NCI-H2081 (cell line): Measurements from ENCODE around the gene NME3.
"Not testable (repeated sequence)": the region's sequence is repeated elsewhere in the genome, so short reads cannot be mapped to it uniquely, and the experiment has no call there.

Source experiments
- DNase-seq, 2 experiments: peaks; one replicate each; lab custom pipeline; 2025; lab: John Stamatoyannopoulos, UW

The NME3 gene

DNA sequence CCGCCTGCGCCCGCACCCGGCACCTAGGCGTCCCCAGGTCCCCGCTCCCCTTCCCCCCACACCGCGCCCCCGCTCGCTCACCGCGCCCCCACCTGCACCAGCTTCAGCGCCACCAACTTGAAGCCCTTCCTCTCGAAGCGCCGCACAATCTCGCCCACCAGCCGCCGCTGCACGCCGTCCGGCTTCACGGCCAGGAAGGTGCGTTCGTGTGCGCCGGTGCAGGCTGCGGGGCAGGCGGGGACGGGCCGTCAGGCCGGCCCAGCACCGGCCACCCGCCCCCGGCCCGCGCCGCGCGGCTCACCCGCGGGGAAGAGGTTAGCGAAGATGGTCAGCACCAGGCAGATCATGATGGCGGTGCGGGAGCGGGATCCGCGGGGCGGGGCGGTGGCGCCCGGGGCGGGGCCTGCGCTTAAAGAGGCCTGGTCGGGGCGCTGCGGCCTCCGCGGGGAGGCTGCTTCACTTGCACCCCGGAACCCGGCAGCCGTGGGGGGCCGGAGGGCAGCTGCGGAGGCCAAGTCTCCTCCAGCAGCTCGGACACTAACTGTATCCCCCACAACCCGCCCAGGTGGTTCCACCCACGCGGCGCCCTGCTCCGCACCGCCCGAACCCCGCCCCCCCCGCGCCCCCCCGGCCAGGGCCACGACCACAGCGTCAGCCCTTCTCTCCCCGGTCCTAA lies at the start of gene NME3:
Gene NME3, minus strand, starts transcription at position 356 of the 676 bp plus-strand sequence. Its CDS starts 9 bp downstream, at position 347.
- DNase-seq, result peak; percentile 39 to 58

DNA sequence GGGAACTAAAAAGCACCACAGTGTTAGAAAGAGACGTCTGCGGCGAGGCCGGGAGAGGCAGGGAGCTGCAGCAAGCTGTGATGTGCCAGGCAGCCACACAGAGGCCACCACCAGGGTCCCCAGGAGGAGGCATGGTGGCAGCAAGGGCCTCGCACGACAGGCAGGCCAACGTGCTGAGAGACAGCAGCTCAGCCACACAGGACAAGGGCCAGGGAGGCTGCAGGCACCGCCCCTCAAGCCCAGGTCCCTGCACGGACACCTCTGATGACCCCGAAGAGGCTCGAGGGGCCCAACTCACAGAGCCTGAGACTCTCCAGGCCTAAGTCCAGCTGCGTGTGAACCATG lies 49.6 kb upstream of the NME3 start:
- no peak for DNase-seq

DNA sequence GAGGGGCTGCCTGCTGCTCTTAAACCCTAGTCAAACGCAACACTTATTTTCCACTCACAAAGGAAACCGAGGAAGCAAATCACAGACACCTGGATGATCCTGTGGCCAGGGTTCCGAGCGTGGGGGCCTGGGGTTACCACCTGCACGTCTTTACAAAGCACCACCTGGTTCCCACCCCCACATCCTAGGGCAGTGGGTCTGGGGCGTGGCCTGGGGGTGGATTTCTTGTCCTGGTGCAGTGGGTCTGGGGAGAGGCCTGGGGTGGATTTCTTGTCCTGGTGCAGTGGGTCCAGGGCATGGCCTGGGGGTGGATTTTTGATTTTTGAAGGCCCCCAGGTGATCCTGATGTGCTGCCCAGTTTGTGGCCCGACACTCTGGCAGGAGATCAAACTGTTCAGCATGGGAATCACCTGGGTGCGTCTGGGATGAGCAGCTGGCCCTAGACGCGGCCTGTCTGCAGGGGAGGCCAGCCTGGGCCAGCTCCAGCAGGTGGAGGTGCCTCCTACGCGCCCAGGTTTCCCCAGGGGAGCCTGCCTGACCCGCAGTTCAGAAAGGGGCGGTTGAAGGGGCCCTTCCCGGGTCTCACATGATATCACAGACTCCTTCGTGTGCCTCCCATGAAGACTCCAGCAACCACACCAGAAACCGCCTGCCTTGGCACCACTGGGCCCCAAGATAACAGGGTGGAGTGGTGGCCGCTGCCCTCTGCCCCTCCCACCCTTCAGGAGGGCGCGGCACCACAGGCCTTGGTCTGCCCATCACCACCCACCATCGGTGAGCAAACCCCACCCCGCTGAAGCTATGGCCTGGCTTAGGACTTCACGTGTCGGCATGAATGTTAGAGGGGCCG lies 49.0 kb upstream of the NME3 start:
- DNase-seq, result no peak

DNA sequence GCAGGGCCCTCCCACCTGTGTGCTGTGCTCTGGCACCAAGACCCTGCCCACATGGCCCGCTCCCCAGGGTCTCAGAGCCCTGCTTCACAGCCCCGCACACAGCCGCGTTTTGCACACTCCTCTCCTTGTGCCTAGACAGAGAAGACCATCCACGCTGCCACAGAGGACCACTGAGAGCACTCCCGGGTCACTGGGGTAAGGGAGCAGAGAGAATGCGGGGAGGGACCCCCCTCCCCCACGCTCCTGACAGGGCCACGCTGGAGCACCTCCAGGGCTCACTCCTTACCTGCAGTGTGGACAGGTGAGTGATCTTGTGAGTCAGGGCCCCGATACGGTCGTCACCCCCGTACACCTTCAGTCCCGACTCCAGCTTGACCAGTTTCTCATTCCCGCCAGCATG lies 48.3 kb upstream of the NME3 start:
- DNase-seq, result no peak

DNA sequence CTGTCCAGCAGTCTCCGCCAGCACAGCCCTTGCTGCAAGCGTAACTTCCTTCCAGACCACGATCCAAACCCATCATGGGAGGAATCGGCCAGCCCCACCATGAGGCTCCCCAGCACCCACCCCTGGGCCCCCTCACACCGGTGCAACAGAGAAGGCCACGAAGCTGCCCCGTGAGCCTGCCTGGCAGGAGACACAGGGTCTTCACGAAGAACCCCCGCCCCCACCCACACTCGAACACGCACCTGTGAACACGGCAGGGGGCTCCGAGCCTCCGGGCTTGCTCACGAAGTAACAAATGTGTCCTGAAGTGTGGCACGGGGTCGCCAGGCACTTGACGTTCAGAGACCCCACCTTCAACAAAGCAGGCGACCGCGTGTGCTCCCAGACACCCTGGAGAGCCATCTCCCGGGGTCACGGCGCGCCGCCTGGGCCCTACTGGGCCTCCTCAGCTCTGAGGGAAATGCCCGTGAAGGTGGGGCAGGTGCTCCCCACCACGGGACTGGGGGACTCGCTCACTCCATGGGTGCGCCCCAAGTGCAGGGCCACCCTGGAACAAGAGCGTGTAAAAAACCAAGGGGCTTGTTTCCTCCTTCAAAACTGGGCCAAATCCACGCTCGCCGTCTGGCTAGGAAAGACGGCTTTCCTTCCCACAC lies 47.7 kb upstream of the NME3 start:
- DNase-seq, result no peak

DNA sequence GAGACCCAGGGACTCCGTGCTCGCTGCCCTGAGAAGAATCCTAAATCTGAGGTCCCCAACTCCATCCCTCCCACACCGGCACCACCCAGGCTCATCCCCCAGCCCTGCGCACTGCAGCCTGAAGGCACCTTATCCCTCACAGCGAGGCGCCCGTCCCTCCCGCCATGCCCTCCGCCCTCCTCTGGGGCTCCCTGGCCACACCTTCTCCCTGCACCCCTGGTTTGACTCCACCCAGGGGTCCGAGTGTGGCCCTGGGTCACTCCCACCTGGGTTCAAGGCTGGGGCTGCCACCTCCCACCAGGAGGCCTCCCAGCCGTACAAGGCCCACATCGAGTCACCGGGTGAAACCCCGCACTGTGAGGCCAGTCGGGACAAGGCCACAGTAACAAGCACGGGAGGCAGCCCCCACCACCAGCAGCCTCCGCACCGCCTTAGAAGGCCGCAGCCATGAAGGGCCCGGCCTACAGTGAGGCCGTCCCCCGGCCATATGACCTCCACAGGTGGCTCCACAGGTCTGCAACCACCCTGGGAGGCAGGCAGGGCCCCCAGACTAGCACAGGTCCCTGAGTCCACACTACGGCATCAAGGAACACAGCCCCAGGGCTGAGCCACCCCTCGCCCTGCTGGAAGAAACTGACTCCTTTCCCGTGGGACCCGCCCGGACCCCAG lies 47.0 kb upstream of the NME3 start:
- no peak for DNase-seq

DNA sequence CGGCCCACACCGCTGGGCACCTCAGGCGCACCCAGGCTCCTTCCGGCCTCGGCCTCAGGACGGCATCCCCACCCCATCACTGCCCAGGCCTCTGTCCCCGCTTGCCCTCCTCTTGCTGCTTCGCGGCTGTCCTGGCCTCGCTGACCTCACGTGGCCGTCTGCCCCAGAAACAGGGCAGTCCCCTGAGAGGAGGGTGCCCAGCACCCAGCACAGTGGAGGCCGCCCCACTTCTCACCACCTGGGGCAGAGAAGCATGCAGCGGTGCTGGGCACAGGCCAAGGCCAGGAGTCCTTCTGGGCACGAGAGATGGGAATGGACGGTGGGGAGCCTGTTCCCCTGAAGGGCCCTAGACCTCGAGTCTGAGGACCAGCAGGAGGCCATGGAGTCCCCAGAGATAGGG lies 46.4 kb upstream of the NME3 start:
- no peak for DNase-seq

DNA sequence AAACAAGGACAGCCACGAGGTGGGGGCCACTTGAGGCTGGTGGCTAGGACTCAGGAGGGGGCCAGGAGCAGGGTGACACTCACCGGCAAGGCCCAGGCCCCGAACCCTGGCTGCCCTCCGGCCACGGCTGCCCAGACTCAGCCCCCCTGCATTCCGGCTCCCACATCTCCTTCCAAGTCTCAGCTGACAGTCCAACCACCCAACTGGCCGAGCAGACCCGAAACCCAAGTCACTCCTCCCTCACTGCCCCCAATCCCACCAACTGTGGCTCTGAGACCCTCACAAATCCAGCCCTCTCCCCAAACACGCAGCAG lies 45.9 kb upstream of the NME3 start:
- DNase-seq, result no peak

DNA sequence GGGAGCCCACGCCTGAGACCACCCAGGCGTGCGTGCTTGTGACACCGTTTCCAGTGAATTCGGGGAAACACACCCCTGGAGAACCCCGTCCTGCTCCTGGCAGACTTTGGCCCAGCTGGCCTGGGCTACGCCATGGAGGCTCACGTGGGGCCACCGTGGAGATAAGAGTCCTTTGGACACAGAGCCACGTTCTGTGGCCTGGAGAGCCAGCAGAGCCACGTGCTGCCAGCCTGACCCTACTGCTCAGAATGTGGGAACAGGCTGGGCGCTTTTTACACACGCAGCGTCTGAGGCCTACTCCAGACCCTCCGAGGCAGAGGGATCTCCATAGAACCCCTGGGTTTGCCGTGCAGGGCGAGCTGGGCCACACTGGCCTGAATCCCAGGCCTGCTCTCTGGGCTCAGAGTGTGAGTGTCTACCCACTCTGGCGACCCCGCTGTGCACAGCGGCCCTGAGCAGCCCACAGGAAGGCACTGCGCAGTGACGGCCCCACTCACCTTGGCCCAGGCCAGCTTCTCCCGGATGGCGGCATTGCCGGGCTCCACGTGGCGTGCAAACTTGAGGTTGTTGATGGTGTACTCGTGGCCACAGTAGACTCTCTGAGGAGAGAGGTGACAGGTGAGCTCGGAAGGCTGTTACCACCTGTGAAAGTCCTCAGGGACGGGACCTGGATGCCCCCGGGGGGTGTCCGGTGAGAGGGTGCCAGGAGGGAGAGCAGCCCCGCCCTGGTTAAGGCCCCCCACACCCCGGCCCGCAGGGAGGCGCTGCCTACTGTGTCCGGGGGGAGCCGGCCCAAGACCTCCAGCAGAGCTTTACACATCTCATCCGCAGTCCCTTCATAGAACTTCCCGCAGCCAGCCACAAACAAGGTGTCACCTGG lies 45.3 kb upstream of the NME3 start:
- DNase-seq, result no peak

DNA sequence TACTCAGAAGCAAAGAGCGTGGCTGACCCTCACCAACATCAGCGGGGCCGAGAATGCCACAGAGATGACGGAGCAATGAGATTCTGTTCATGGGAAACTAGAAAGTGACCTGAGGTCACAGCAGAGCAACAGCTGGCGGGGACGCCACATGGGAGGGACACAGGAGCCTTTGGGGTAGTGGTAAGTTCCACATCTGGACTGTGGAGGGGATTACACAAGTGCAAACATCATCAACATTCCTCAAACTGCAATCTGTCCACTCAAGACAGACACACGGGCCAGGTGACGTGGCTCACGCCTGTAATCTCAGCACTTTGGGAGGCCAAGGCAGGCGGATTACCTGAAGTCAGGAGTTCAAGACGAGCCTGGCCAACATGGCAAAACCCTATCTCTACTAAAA lies 44.1 kb upstream of the NME3 start:
- no peak for DNase-seq

DNA sequence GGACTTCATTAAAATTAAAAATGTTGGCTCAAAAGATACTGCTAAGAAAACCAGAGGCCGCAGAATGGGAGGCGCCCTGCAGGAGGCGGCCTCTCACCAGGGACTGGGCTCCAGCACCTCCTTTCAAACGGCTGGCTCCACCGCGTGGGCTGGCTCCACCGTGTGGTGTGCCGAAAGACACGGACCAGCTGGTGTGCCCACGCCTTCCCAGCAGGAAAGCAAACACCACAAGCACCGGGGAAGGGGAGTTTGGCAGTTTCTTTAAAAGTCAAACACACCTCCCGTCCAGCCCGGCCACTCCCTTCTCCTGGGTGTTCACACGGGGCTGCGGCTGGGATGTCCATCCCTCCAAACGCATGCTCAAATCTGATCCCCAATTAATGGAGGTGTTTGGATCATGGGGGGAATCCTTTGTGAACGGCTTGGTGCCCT lies 41.4 kb upstream of the NME3 start:
- peak; percentile 71 to 87 for DNase-seq

DNA sequence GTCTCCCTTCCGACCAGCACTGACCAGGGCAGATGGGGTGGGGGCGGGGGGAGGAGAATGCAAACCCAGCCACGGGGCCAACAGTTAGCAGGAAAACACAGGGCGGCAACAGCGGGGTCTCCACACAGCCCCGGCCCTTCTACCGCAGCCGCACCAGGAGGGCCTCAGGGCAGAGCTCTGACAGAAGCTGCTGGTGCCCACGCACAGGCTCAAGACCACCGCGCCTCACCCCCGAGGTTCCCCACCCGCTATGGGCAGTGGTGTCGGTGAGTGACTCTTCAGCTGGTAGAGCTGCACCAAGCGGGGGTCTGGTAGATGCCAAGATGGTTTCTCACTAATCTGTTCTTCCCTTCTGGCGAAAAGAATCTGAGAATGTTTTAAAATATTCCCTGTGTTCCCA lies 39.2 kb upstream of the NME3 start:
- no peak for DNase-seq

DNA sequence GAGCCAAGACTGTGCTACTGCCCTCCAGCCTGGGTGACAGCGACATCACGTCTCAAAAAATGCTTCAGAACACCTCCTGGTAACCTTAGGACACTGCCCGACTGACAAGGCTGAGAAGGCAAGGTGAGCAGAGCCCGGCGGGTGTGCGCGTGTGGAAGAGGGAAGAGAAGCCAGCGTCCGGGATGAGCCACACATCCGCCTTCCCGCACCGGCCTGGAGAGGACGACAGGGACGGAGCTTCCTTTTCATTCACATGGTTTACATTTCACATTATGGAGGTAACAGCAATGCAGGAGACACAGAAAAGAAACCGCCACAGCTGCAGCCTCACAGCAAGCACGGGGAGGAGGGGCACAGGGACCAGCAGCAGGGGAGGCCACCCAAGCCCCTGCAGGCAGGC lies 38.8 kb upstream of the NME3 start:
- DNase-seq, result no peak

DNA sequence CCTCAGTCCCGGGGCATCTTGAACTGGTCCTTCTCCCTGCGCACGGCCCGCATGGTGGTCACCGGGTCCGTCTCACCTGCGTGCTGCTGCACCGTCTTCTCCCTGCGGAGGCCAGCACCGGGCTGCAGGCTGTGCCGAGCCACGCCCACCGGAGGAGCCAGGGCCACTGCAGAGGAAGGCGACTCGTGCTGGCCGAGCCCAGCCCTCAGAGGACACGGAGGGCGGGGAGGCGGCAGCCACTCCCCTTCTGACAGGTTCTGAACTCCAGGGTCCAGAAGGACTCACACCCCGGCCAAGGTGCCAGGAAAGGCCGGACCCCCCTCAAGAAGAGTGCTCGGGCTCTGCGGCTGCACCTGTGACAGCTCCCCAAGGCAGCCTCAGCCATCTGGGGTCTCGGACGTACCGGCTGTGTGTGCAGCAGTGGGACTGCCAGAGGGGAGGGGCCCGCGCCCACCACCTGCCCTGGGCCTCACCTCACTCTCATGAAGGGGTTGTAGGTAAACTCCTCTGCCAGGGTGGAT lies 38.0 kb upstream of the NME3 start:
- no peak for DNase-seq

DNA sequence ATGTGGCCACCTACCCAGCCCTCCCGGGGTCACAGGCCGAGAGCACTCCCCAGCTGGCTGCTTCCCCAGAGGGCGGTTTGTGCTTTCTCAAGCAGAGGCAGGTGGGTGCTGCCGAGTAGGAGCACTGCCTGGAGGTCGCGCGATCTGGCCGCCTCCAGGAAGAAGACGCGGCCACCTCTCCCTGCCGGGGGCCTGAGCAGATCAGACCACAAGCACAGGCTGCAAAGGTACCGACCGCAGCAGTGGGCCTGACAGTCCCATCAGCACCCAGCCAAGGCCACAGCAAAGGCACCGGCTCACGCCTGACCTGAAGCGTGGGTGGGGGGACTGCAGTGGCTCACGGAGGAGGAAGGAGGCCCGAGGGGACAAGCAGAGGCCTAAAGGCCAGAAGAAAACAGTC lies 37.3 kb upstream of the NME3 start:
- no peak for DNase-seq

DNA sequence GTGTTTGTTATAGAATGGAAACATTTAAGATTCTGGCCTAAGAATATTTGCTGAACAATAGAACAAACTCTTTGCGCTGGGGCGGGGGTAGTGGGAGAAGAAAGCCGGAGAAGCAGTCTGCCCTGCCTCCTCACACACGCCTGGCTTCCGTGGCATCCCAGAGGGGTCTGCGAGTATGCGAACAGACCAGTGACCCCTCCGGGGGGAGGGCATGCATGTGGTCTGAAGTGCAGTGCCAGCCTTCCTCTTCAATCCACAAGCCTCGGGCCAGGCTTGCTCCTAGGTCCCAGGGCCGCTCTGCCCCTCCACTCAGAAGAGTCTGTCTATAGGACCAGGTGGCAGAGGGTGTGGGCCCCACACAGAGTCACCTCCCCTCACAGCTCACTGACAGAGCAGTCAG lies 36.3 kb upstream of the NME3 start:
- DNase-seq, result no peak

DNA sequence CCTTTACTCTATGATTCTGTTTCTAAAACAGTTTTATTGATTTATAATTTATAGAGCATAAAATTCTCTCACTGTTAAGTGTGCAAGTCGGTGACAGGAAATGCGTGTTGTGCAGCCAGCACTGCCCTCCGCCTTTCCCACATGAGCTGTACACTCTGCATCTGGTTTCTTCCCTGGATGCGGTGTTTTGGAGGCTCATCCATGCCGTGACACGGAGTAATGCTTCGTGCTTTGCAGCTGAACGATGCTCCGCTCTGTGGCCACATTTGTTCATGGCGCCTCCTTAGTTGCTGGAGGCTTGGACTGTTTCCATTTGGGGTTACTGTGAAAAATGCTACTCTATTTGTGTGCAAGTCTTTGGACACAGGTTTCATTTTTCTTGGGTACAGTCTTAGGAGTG lies 29.4 kb upstream of the NME3 start:
- DNase-seq, result no peak

DNA sequence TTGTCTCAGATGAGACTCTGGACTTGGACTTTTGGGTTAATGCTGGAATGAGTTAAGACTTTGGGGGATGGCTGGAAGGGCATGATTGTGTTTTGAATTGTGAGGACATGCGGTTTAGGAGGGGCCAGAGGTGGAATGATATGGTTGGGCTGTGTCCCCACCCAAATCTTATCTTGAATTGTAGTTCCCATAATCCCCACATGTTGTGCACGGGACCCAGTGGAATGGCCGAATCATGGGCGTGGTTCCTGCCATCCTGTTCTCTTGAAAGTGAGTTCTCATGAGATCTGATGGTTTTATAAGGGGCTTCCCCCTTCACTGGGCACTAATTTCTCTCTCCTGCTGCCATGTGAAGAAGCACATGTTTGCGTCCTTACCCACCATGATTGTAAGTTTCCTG lies 27.9 kb upstream of the NME3 start:
- DNase-seq, result not testable (repeated sequence)

DNA sequence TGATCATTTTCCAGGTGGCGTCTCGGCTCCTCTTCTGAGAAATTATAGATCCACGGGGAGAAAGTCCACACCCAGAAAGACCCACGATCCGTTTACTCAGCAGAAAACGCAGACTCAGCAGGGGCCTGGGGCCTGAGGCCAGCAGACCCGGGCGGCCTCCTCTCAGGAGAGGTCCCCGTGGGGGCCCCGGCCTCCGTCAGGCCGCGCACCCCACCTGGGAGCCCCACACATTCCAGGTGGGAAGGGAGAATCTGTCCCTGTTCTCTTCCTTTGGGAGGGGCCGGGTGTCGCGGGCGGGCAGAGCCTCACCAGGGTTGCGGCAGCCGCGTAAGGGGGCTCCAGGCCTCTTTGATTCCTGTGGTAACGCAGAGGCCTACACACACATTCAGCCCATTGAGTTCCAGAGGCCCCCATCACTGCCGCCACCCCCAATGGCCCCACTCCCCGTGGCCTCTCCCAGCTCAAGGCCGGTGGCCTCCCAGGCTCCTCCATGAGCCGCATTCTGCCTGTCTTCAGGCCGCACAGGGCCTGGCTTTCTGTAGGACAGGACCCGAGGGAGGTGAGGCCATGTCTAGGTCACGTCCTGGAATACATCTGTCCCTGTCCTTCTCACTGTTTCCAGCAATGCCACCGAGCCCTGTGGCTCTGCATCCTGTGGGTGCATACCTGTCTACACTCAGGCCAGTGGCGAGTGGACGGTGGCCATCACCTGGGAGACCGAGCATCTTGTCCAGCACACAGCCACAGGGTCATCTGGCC lies 23.7 kb upstream of the NME3 start:
- no peak for DNase-seq

DNA sequence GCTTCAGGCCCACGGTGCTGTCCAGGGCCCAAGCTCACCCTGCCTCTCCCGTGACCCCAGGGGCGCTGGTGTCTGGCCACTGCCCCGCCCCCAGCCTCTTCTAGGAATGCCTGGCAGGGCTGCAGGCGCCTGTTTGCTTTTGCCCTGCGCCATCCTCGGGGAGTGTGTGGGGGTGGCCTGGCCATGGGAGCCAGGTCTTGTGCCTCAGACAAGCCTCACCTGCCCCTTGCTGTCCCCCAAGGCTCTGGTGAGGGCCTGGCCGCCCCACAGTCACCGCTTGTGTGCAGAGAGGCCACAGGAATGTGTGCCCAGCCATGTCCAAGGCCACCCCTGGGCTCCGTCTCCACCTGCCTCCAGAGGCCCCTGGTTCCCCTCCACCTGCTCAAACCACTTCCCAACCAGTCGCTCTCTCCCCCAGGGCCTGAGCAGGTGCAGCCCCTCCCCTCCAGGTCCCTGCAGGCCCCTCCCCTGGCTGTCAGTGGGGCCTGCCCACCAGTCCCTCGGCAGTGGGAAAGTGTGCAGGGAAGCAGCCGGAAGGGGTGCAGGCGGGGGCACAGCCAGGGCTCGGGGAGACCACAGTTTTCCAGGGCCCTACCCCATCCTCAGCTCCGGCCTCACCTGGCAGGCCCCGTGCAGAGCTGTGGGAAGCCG lies 23.0 kb upstream of the NME3 start:
- DNase-seq, result no peak
